A549 (cell line): ENCODE results near the gene RAD18. TPM values are rescaled to one million over a fixed set of nuclear protein-coding genes. Genes with fewer than 3 reads are reported as not detected.

Source experiments
- ATAC-seq, 2 experiments: fragments of 200-7000 bp in 1 of 2; fragments of >200 bp in 1 of 2; cut with Nextera tagmentation in 1 of 2; cut with Tn5 transposase in 1 of 2; 3 replicates each; pipeline versions ENCODE4 v1.8.0 to v1.9.1; 2018 to 2020; ENCODE audit warnings: mild to moderate bottlenecking in 1 of 2, moderate library complexity in 1 of 2
- CTCF ChIA-PET: fragments of 300-600 bp; sonication (Branson Sonifier 250); formaldehyde crosslinking; extraction: SDS; loops from one replicate; lab custom pipeline; 2021; ENCODE audit warnings: antibody characterized with exemption, inconsistent platforms; lab: Yijun Ruan, JAX
- POLR2A ChIA-PET: fragments of 350-600 bp; formaldehyde crosslinking; extraction: SDS; loops from one replicate; lab custom pipeline; 2021; ENCODE audit warnings: antibody characterized with exemption, inconsistent platforms; lab: Yijun Ruan, JAX
- DNase-seq, 2 experiments: peaks; one replicate each; pipeline versions ENCODE4 v3.0.0 to v3.0.0-alpha.2; 2011 to 2016; ENCODE audit warnings: low read depth in 1 of 2, low spot score in 1 of 2
- FAIRE-seq: peaks from 2 replicates; lab custom pipeline; 2011; peaks lifted over from hg19 to GRCh38; lab: Jason Lieb, UNC
- H3K27ac ChIP-seq, 2 experiments: fragments of >200 bp; sonication (Bioruptor Twin); formaldehyde crosslinking; 3 replicates each; pipeline ENCODE4 v1.5.1; 2016 to 2017
- H3K4me1 ChIP-seq: fragments of >200 bp; sonication (Bioruptor Twin); formaldehyde crosslinking; 3 replicates; pipeline ENCODE4 v1.6.1; 2016
- H3K4me2 ChIP-seq: fragments of >200 bp; sonication (Bioruptor Twin); formaldehyde crosslinking; 3 replicates; pipeline ENCODE4 v1.6.1; 2016
- H3K4me3 ChIP-seq: fragments of >200 bp; sonication (Bioruptor Twin); formaldehyde crosslinking; 3 replicates; pipeline ENCODE4 v1.5.1; 2016
- H3K9me3 ChIP-seq: fragments of >200 bp; sonication (Bioruptor Twin); formaldehyde crosslinking; 3 replicates; pipeline ENCODE4 v1.6.1; 2016
- BCL3 ChIP-seq: fragments of >200 bp; sonication (Bioruptor Twin); formaldehyde crosslinking; IDR thresholded peaks from 3 replicates; pipeline ENCODE4 v1.6.1; 2016
- CBX8 ChIP-seq: fragments of 200-600 bp; sonication (generic); IDR thresholded peaks from 2 replicates; pipeline ENCODE4 v1.6.1; 2016
- CTCF ChIP-seq: fragments of >200 bp; sonication (Bioruptor Twin); formaldehyde crosslinking; IDR thresholded peaks from 3 replicates; pipeline ENCODE4 v1.5.1; 2016
- ELK1 ChIP-seq: fragments of 150-350 bp; IDR thresholded peaks from 2 replicates; pipeline ENCODE4 v1.6.1; 2014; ENCODE audit warnings: low read depth, mild to moderate bottlenecking, low read length
- ESRRA ChIP-seq: fragments of 150-350 bp; IDR thresholded peaks from 2 replicates; pipeline ENCODE4 v1.6.1; 2014; ENCODE audit warnings: mild to moderate bottlenecking, low read length, borderline replicate concordance
- HEYL ChIP-seq: fragments of 250-450 bp; sonication (Bioruptor Pico); IDR thresholded peaks from 2 replicates; pipeline ENCODE4 v1.8.0; 2021; ENCODE audit warnings: mild to moderate bottlenecking, moderate library complexity
- HOXB13 ChIP-seq: fragments of 250-450 bp; sonication (Bioruptor Pico); IDR thresholded peaks from 2 replicates; pipeline ENCODE4 v1.5.0; 2020; ENCODE audit warnings: low read depth, mild to moderate bottlenecking, moderate library complexity
- JUN ChIP-seq, 2 experiments: fragments of >200 bp; sonication (Bioruptor Twin); formaldehyde crosslinking; IDR thresholded peaks; 2 replicates in 1 of 2; 3 replicates in 1 of 2; pipeline ENCODE4 v1.6.1; 2016 to 2017
- JUNB ChIP-seq: fragments of >200 bp; sonication (Bioruptor Twin); formaldehyde crosslinking; IDR thresholded peaks from 2 replicates; pipeline ENCODE4 v1.6.1; 2016
- MAX ChIP-seq: IDR thresholded peaks from 2 replicates; pipeline ENCODE4 v1.6.1; 2012
- NFE2L2 ChIP-seq: fragments of 150-350 bp; conservative IDR thresholded peaks from 2 replicates; pipeline ENCODE4 v1.6.1; 2014; ENCODE audit warnings: low read length
- POLR2AphosphoS2 ChIP-seq: conservative IDR thresholded peaks from 2 replicates; pipeline ENCODE4 v1.6.1; 2012; ENCODE audit warnings: low read length, improper control_type of control experiment, inconsistent platforms
- RCOR1 ChIP-seq: fragments of 150-350 bp; IDR thresholded peaks from 2 replicates; pipeline ENCODE4 v1.6.1; 2014; ENCODE audit warnings: antibody characterized with exemption, low read length, low read depth
- REST ChIP-seq: fragments of 200-600 bp; sonication (generic); IDR thresholded peaks from 2 replicates; pipeline ENCODE4 v1.6.1; 2016; ENCODE audit warnings: antibody characterized with exemption, mild to moderate bottlenecking, moderate library complexity
- RFX5 ChIP-seq: fragments of 450-650 bp; IDR thresholded peaks from 2 replicates; pipeline ENCODE4 v1.7.1; 2014; ENCODE audit warnings: antibody characterized with exemption, mild to moderate bottlenecking, moderate library complexity
- RNF2 ChIP-seq: fragments of 200-600 bp; sonication (generic); IDR thresholded peaks from 2 replicates; pipeline ENCODE4 v1.6.1; 2016; ENCODE audit warnings: low read depth, mild to moderate bottlenecking, antibody characterized with exemption, moderate library complexity, borderline replicate concordance
- SREBF2 ChIP-seq: fragments of 450-650 bp; IDR thresholded peaks from 2 replicates; pipeline ENCODE4 v1.6.1; 2014; ENCODE audit warnings: mild to moderate bottlenecking, moderate library complexity
- USF2 ChIP-seq: fragments of 450-650 bp; IDR thresholded peaks from 2 replicates; pipeline ENCODE4 v1.6.1; 2014; ENCODE audit warnings: antibody characterized with exemption
- WGBS: methylation state at CpG from one replicate; pipeline ENCODE4 v1.1.6; 2017; ENCODE audit errors: missing lambda C conversion rate; 5-methylcytosine and 5-hydroxymethylcytosine counted together
- polyA plus RNA-seq, 4 experiments: library from polyadenylated mRNA; depleted of rRNA in 3 of 4; stranded (reverse); fragments of >200 nt; fragmentation: RNase III in 1 of 4; extraction: RNeasy Plus Mini Kit Qiagen cat#74134 plus additional on column Dnase treatment in 1 of 4; gene quantifications; 2 replicates in 3 of 4; 3 replicates in 1 of 4; pipeline ENCODE4 v1.2.3, GENCODE V29; 2011 to 2017

Gene RAD18
- polyA plus RNA-seq, 2 of the 4 experiments (the other 2 are of a cell fraction), result 11.8 to 23.2 TPM

- H3K4me3 ChIP-seq, result no peak overlapping the region
- no peak for FAIRE-seq
- no peak for DNase-seq
- no peak for ATAC-seq
- no peak overlapping the region for H3K27ac ChIP-seq
- no peak for TF ChIP-seq MAX
- no peak for TF ChIP-seq RCOR1
- no peak for TF ChIP-seq CTCF
- TF ChIP-seq HEYL, result no peak
- TF ChIP-seq HOXB13 (CRISPR knock-in tag), result no peak
- no peak for TF ChIP-seq RFX5
- TF ChIP-seq REST, result no peak
- TF ChIP-seq JUNB, result no peak
- TF ChIP-seq SREBF2, result no peak
- TF ChIP-seq USF2, result no peak
- no peak for TF ChIP-seq BCL3
- no peak for TF ChIP-seq NFE2L2
- ChIA-PET CTCF (interaction anchor here (0.6 to 13.2 kb wide), 9 partner anchors 9 to 387 kb away, joined by 3 to 190 read pairs (median 4); partner anchors contain the start of gene OXTR), POLR2A (no interaction called here)
- 72% methylated on average over 4 of the region's 4 CpGs for WGBS
- no peak overlapping the region for H3K4me2 ChIP-seq
- no peaks in the 10 kb centered on the region for H3K9me3 ChIP-seq
- peaks cover 14% of the 10 kb centered on the region for H3K4me1 ChIP-seq
Measured at GRCh38 chr3:8969241-8969640, 6.0 kb upstream of the RAD18 start.

- DNase-seq, result no peak
- Histone ChIP-seq H3K4me2 (no peak overlapping the region), H3K27ac (no peak overlapping the region), H3K9me3 (no peaks in the 10 kb centered on the region), H3K4me3 (no peak overlapping the region), H3K4me1 (peaks cover 20% of the 10 kb centered on the region)
- TF ChIP-seq JUNB (no peak), POLR2AphosphoS2 (no peak), JUN (IDR thresholded peaks at IDR 0.05) (no peak), ESRRA (no peak), RNF2 (no peak), CTCF (no peak), CBX8 (no peak), ELK1 (no peak)
- POLR2A ChIA-PET, result no interaction called here
- no peak for FAIRE-seq
- CTCF ChIA-PET, result interaction anchor here (1.2 to 13.2 kb wide), 4 partner anchors 10 to 333 kb away, joined by 3 to 190 read pairs (median 42); partner anchors contain the start of gene OXTR
- ATAC-seq, result no peak
- WGBS, result 52% methylated on average over 5 of the region's 5 CpGs
Measured at GRCh38 chr3:8968375-8968882, 5.2 kb upstream of the RAD18 start.
